ENCODE measurements around the gene LHFPL4. TPM values are rescaled to one million over a fixed set of nuclear protein-coding genes. Genes with fewer than 3 reads are reported as not detected.

LHFPL4 gene
- total RNA-seq, 2 donors from 2014 or later, result 0.28 to 6.8 TPM

- H3K4me3 ChIP-seq, result no peak overlapping the region
- no peaks in the 10 kb centered on the region for H3K9me3 ChIP-seq
- 90% methylated on average over 1 of the region's 1 CpG for WGBS
- H3K27me3 ChIP-seq (replicated peaks; ENCODE audit: insufficient read depth), result no peaks in the 10 kb centered on the region
- peaks cover 0 to 20% of the 10 kb centered on the region in 2 donors for H3K36me3 ChIP-seq
- intact Hi-C loops (cut with DNase I), result no loop called here
- no peaks in the 10 kb centered on the region for H3K4me1 ChIP-seq (replicated peaks)
- no peak overlapping the region for H3K27ac ChIP-seq
- DNase-seq (ENCODE audit: low spot score), result no peak
- TF ChIP-seq CTCF (IDR thresholded peaks at IDR 0.05) (no peak), POLR2AphosphoS5 (IDR thresholded peaks at IDR 0.05) (no peak), POLR2A (IDR thresholded peaks at IDR 0.05) (no peak)
Measured at GRCh38 chr3:9450126-9450525, 103.5 kb downstream of the LHFPL4 start.

GRCh38 chr3:9448643-9449042, 105.0 kb downstream of the LHFPL4 start:
- Histone ChIP-seq H3K4me3 (no peak overlapping the region), H3K36me3 (peaks cover 0 to 15% of the 10 kb centered on the region in 2 donors), H3K9me3 (no peaks in the 10 kb centered on the region), H3K27me3 (replicated peaks; ENCODE audit: insufficient read depth) (no peaks in the 10 kb centered on the region), H3K27ac (no peak overlapping the region), H3K4me1 (replicated peaks) (no peaks in the 10 kb centered on the region)
- no peak for DNase-seq (ENCODE audit: low spot score)
- intact Hi-C loops (cut with DNase I), result no loop called here
- peak in 1 of 4 experiments; percentile 9 for TF ChIP-seq CTCF (IDR thresholded peaks at IDR 0.05)
- no peak for TF ChIP-seq POLR2A (IDR thresholded peaks at IDR 0.05)
- 81% methylated on average over 1 of the region's 1 CpG for WGBS

Other genes with a start within 250 kb of the LHFPL4 start
- gene THUMPD3, start 190.8 kb downstream of the LHFPL4 start, total RNA-seq, result 10 to 100 TPM; 28.8 to 38.7 TPM
- gene SETD5, start 156.2 kb downstream of the LHFPL4 start, total RNA-seq, result 100 to 1,000 TPM in 1 of 2 donors, 10 to 100 TPM in 1; 58.4 to 118 TPM
- gene MTMR14, start 95.7 kb upstream of the LHFPL4 start, total RNA-seq, result 10 to 100 TPM; 30.3 to 59.8 TPM
- not detected for gene CPNE9, start 150.0 kb upstream of the LHFPL4 start, total RNA-seq
- gene BRPF1, start 177.9 kb upstream of the LHFPL4 start, total RNA-seq, result 10 to 100 TPM; 14.2 to 43.5 TPM
- gene OGG1, start 196.1 kb upstream of the LHFPL4 start, total RNA-seq, result 10 to 100 TPM; 22.6 to 38.2 TPM
- 100 to 1,000 TPM in 1 of 2 donors, 10 to 100 TPM in 1; 74.4 to 167 TPM for gene CAMK1, start 216.1 kb upstream of the LHFPL4 start, total RNA-seq
- 100 to 1,000 TPM; 130 to 131 TPM for gene TADA3, start 238.7 kb upstream of the LHFPL4 start, total RNA-seq
- gene ARPC4, start 239.3 kb upstream of the LHFPL4 start, total RNA-seq, result 100 to 1,000 TPM; 121 to 152 TPM

Measured in prostate gland (tissue), 2 donors.